NCI-H748 (cell line): ENCODE data around the gene SKI.

Experiments
- DNase-seq: peaks from one replicate; lab custom pipeline; 2025; ENCODE audit not compliant: unreplicated experiment; lab: John Stamatoyannopoulos, UW

SKI gene

DNA sequence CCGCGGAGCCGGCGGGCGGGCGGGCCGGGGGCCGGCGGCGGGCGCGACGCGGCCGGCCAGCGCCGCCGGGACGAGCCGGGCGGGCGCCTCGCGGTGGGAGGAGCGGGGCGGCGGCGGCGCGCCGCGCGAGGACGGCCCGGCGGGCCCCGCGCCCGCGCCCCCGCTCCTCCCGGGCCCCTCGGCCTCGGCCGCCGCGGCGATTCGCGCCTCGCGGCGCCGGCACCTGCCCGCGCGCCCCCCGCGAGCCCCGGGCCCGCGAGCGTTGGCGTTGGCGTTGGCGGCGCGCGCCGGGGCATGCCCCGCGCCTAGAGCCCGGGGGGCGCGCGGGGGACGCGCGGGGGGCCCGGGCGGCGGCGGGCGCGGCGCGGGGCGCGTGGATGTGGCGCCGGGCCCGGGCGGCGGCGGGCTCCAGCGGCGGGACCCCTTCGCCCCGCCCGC is at the start of gene SKI:
SKI (plus strand) TSS at position 163 of the 438 bp plus-strand sequence. CDS start 448 bp downstream, outside the sequence.
- no peak for DNase-seq

DNA sequence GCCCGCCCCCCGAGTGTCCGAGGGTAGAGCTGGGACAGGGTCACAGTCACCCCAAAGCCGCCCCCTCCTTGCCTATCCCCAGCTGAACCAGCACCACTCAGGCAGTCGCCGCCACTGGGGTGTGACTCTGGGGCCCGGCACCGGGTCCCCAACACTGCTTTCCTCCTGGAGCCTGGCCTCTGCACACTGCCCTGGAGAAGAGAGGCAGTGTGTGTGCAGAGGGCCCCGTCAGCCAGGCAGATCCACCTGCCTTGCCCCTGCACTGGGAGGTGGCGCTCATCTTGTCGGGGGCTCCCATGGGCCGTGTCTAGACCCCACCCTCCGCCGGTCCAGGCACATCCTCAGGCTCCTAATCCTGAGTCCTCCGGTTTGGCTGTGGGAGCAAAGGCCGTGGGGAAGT is 49.2 kb upstream of the SKI start:
- DNase-seq, result no peak

DNA sequence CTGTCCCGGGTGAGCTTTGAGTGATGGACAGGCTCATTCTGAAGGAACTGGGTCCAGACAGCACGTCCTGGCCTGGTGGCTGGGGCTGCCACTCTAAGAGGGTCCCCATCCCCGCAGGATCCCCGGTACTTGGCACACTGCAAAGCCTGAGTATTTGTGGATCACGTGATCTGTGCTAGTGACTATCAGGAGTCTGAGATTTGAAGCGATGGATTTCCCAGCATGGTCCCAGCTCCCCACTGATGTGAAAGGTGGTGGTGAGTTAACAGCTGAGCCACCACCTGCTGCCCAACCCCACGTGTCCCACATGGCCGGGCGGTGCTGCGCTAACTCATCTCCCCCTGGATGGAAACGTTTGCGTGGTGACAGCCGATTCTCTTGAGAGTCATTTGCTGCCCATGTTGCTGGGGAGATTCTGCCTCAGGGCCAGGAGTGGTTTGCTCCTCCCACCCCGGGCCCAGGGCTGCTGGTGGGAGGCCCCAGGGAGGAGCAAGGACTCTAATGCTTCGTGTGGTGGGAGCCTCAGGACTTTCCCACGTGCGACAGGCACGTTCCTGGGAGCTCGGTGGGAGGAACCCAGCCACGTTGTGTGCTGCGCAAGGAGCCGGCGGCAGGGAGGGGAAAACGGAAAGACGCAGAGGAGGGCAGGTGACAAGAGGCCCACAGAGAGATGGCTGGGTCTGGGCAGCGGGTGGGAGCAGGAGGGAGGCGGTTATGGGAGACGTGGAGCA is 48.7 kb upstream of the SKI start:
- DNase-seq, result no peak

GRCh38 chr1:2180297-2181245 is 47.5 kb upstream of the SKI start:
- DNase-seq, result no peak

DNA sequence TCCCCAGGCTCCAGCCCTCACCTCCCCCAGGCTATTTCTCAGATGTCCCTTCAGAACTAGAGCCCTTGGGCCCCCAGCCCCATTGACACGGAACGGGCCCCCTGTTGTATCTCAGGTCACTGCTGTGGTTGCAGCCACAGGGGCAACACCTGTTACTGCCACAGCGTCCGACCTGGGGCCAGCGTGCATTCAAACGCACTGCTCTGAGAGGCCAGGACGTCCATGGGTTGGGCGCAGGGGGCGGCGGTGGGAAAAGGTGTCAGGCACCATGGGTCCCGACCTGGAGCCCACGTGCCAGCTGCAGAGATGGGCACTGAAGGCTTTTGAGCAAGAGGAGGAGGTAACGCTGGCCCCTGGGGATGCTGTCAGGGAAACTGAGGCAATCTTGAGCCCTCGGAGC is 46.8 kb upstream of the SKI start:
- DNase-seq, result no peak

- no peak for DNase-seq
Measured at GRCh38 chr1:2181752-2182151, 46.4 kb upstream of the SKI start.

DNA sequence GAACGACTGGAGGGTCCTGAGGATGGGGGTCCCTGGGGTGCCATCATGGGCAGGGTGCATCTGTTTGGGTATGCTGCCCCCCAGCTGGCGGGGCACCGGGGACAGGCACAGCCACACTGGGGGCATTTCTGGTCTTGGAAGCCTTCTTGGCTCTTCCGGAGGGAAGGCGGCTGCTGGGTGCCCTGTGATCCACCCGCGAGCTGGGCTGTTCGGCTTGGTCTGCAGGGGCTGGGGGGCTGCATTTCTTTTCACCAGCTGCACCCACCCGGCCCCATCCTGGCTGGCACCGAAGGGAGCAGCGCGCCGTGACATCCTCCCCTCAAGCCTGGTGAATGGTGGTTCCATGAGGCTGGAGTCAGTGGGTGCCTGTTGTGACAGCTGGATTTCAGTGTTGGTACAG is 45.7 kb upstream of the SKI start:
- DNase-seq, result no peak

GRCh38 chr1:2183937-2184334 is 44.2 kb upstream of the SKI start:
- DNase-seq, result no peak

- DNase-seq, result no peak
Measured at GRCh38 chr1:2184531-2184930, 43.6 kb upstream of the SKI start.

- DNase-seq, result no peak
Measured at GRCh38 chr1:2184934-2185333, 43.2 kb upstream of the SKI start.

DNA sequence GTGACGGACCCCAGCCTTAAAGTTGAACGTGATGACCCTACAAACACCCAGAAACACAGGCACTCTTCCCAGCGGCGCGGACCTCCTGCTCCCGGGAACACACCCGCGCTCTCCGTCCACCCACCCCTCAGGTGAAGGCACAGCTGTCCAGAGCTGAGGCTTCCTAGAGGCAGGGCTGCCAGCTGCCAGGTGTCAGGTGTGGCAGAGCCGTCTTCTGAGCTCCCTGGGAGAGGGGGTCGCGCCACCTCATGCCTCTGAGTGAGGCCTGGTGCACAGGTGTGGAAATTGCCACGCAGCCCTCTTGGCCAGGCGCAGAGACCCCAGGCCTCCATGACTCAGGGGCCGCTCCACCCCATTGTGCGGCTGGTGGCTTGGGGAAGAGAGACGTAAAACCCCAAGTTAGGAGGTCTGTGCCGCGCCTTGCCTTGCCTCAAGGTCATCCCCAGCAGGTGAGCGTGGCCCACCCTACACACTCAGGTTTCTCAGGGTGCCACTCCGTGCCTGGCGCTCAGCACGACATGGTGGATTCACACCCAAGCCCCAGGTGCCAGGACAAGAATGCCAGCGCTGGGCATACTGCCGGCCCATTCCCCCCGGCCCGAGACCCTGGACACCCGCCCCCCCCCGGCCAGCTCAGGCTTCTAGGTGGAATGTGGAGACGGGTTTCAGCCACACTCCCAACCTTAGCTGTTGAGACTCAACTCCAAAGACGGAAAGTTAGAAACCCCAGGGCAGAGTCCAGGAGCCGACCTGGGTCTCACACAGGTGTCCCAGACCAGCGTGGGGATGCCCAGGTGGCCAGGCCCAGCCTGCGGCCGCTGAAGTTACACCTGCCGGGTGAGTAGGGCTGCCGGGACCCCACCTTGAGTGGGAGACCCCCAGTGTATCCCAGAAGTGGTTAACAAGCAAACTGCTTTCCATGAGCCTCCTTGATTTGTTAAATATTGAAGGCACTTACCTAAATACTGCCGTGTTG is 42.0 kb upstream of the SKI start:
- DNase-seq, result no peak

DNA sequence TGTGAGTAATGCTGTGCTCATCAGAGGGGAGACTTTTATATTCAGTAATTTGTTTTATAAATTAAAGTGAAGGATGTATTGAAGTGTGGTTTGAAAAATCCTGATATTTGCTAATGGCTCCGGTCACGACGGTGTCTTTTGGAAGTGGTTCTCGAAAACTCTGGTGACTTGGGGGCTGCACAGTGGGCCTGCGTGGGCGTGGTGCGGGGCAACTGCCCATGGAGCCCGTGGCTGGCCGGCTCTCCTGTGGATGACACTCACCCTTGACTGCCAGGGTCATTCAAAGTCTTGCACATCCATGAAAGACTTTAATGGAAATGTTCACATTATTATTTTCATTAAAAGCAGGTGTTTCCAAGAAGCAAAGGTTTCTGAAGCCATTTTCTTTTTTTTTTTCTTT is 41.2 kb upstream of the SKI start:
- no peak for DNase-seq

GRCh38 chr1:2187619-2188018 is 40.5 kb upstream of the SKI start:
- no peak for DNase-seq

DNA sequence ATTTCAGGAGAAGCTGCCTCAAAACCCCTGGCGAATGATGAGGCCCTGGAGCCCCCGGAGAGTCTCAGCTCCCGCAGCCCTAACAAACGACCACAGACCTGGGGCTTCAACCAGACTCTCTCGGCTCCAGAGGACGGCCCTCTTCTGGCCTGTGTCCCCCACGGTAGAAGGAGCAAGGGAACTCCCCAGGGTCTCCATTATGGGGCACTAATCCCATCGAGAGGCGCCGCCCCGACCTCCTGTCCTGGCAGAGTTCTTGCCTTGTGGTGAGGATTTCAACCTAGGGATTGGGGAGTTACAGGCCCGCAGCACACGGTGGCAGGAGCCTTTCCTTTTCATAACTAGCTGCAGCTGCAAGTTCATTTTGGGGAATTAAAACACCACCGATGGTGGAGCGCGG is 39.8 kb upstream of the SKI start:
- DNase-seq, result no peak

GRCh38 chr1:2189459-2190425 is 38.4 kb upstream of the SKI start:
- DNase-seq, result peak; percentile 92

DNA sequence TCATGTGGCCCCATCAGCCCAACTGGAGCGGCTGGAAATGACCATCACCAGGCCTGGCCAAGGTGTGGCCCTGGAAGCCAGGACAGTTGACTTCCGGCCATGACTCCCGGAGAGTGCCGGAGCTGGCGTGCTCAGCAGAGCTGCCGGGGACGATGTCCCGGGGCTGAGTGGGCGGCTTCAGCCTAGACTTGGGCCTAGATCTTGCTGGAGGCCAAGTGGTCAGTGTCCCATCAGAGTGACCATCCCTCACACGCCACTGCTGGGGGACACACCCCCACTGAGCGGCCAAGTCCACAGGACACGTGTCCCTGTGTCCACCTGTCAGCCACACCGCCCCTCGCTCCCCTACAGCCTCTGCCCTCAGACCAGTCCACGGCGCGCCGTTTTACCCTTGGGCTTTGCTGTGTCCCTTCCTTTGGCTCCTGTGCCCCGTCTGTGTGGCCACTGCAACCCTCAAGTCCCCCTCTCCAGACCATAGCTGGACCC is 37.6 kb upstream of the SKI start:
- no peak for DNase-seq

DNA sequence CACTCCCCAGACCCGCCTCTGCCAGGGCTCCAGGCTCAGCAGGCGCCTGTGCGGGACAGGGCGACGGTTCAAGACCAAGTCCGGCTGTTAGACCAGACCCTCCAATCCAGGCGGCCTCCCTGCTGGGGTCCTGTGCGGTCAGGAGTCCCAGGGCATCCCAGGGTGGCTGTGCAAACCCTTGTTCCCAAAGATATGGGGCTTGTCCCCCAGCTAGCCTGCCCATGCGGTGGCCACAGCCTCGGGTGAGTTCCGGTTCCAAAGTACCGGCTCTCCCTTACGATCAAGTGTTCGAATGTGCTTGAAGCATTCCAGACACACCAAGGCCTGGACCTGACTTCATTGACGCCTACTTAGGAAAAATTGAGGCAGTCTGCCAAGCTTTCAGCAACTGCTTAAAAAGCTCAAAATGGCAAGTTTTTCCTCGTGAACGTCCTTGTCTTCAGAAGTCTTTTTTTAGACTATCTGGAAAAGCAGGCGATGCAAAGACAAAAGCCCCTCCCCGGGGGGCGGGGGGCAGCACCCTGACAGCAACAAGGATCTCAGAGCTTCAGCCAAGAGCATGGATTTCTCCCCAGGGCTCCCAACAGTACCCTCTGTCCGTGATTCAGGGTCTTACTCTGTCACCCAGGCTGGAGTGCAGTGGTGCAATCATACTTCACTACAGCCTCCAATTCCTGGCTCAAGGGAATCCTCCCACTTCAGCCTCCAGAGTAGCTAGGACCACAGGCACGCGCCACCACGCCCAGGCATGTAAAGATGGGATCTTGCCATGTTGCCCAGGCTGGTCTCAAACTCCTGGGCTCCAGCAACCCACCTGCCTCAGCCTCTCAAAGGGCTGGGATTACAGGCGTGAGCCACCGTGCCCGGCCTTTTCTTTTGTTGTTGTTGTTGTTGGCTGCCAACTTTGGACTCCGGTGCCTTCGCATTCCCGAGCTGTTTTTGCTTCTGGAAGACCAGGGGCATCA is 35.8 kb upstream of the SKI start:
- no peak for DNase-seq

GRCh38 chr1:2193514-2194281 is 34.4 kb upstream of the SKI start:
- peak; percentile 8 for DNase-seq
